ENCODE data around the gene CHMP6.

The CHMP6 gene

DNA sequence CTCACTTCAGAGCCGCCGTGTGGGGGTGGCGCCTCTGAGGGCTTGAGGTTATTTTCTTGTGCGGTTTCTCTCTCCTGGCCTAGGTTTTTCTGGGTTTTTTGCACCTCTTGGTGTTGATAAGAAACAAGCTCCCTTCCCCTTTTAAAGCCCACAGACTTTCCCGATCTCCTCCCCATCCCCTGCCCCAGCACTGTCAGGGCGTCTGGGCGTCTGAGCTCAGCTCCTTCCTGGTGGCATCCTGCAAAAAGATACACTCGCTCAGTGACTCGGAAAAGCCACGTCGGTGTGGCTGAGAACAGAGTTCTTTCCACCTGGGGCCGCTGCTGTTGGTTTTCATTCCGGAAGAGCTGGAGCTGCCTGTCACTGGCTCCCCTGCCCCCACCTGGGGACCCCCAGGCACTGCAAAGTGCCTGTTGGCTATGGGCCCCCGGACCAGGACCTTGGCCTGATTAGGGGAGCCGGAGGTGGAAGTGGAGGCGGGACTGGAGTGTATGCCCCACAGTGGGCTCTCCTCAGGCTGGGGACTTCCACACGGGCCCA is 57.8 kb downstream of the CHMP6 start:
- Histone ChIP-seq H3K4me1 (ENCODE audit: control insufficient read depth in 2 of 2, insufficient read depth in 1 of 2, low read depth in 1 of 2, low read length in 2 of 2) (peaks cover 21 to 26% of the 10 kb centered on the region in 2 donors), H2BK15ac (ENCODE audit: low read length) (no peak overlapping the region), H3K36me3 (replicated peaks in 1 of 2; ENCODE audit: control insufficient read depth in 2 of 2, insufficient read depth in 2 of 2, low read length in 2 of 2) (peaks cover 7 to 18% of the 10 kb centered on the region in 2 donors), H3K4me3 (ENCODE audit: low read length in 2 of 2) (no peak overlapping the region), H3K9ac (ENCODE audit: low read depth, low read length, poor library complexity) (no peak overlapping the region), H3K18ac (ENCODE audit: low read length) (no peak overlapping the region), H2AFZ (ENCODE audit: low read length) (no peak overlapping the region), H3K14ac (ENCODE audit: low read length) (peak overlapping the region; percentile 82), H2BK5ac (ENCODE audit: low read length) (no peak overlapping the region), H3K79me1 (ENCODE audit: low read depth, low read length) (peaks cover 49% of the 10 kb centered on the region), H2AK5ac (ENCODE audit: low read depth, low read length) (no peak overlapping the region), H3K9me3 (replicated peaks in 1 of 2; ENCODE audit: control insufficient read depth in 2 of 2, insufficient read depth in 1 of 2, low read depth in 1 of 2, low read length in 2 of 2) (peaks cover 0 to 5% of the 10 kb centered on the region in 2 donors), H2BK120ac (ENCODE audit: low read depth, low read length) (no peak overlapping the region), H3K27me3 (ENCODE audit: control insufficient read depth in 3 of 3, insufficient read depth in 3 of 3, low read depth in 1 of 3, low read length in 3 of 3) (no peaks in the 10 kb centered on the region), H3K4ac (ENCODE audit: low read length) (no peak overlapping the region), H2BK12ac (ENCODE audit: low read length) (peak overlapping the region; percentile 31), H3K27ac (replicated peaks; ENCODE audit: low read length) (no peak overlapping the region), H3K23ac (ENCODE audit: low read depth, low read length, poor library complexity) (peak overlapping the region; percentile 91), H4K8ac (ENCODE audit: low read depth, low read length) (no peak overlapping the region), H3K4me2 (ENCODE audit: insufficient read depth, low read length, poor library complexity, severe bottlenecking) (no peak overlapping the region), H4K91ac (ENCODE audit: low read depth, low read length, poor library complexity) (no peak overlapping the region)
- no CpG with 5 or more reads among the region's 17 CpGs for WGBS, 2 donors (ENCODE audit: extremely low coverage in 2 of 2, insufficient read length in 2 of 2, insufficient replicate concordance in 1 of 2)
- no peak for DNase-seq (ENCODE audit: low spot score)
